PC-3 (cell line): ENCODE measurements around the gene CNTN1.

Experiments
- EZH2 ChIP-seq: fragments of 300-600 bp; sonication (generic); IDR thresholded peaks from one replicate; pipeline ENCODE4 v1.6.1; 2017; ENCODE audit warnings: antibody characterized with exemption, mild to moderate bottlenecking, low read length; ENCODE audit not compliant: unreplicated experiment
- EZH2phosphoT487 ChIP-seq: fragments of 300-600 bp; sonication (generic); IDR thresholded peaks from 2 replicates; pipeline ENCODE4 v1.6.1; 2018; ENCODE audit warnings: mild to moderate bottlenecking, antibody characterized with exemption, low read length, borderline replicate concordance
- TF ChIP-seq, protein P1 (sequence below): fragments of 300-600 bp; sonication (generic); conservative IDR thresholded peaks from 2 replicates; pipeline ENCODE4 v1.5.1; 2017; ENCODE audit warnings: antibody characterized with exemption, low read depth, mild to moderate bottlenecking, low read length

DNA sequence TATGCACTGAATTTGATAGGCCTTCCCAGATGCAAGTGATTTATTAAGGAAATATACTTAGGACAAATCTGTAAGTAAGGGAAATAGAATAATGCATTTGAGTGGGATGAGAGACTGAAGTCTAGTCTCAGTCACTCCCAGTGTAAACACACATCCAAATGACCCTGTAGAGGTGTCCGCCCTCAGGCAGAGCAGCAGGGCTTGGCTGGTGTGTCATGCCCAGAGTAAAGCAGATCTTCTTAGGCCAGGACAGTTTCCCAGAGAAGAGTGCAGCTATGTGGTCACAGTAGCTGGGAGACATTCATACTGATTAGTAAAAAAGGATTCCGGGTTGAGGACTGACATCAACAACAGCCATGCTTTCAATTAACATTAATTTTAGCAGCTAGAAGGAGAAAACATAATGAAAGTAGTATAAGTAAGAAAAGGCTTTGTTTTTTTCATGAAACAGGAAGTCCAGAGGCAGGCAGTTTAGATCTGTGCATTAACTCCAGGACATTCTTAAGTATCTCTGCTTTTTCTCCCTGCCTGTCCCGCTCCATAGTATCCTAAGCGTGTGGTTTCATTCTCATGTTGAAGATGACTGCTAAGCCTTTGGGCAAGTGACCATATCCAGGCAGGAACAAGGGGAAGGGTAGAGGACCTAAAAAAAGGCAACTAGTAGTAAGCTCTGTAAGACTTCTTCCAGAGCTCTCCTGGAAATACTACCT lies 35.7 kb downstream of the CNTN1 start:
- TF ChIP-seq, protein P1, sequence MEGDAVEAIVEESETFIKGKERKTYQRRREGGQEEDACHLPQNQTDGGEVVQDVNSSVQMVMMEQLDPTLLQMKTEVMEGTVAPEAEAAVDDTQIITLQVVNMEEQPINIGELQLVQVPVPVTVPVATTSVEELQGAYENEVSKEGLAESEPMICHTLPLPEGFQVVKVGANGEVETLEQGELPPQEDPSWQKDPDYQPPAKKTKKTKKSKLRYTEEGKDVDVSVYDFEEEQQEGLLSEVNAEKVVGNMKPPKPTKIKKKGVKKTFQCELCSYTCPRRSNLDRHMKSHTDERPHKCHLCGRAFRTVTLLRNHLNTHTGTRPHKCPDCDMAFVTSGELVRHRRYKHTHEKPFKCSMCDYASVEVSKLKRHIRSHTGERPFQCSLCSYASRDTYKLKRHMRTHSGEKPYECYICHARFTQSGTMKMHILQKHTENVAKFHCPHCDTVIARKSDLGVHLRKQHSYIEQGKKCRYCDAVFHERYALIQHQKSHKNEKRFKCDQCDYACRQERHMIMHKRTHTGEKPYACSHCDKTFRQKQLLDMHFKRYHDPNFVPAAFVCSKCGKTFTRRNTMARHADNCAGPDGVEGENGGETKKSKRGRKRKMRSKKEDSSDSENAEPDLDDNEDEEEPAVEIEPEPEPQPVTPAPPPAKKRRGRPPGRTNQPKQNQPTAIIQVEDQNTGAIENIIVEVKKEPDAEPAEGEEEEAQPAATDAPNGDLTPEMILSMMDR: no peak
- TF ChIP-seq EZH2 (no peak), EZH2phosphoT487 (no peak)
